Right renal cortex interstitium (tissue), 3 donors: ENCODE data around the gene MTF1. TPM values are rescaled to one million over a fixed set of nuclear protein-coding genes. Genes with fewer than 3 reads are reported as not detected.
"Not testable (repeated sequence)": the region's sequence is repeated elsewhere in the genome, so short reads cannot be mapped to it uniquely, and the experiment has no call there.

Source experiments
- DNase-seq, 3 donors: peaks; one replicate each; pipeline ENCODE4 v3.0.0-alpha.2; 2013; ENCODE audit warnings: low read depth in 3 of 3, low spot score in 2 of 3
- polyA plus RNA-seq, 3 donors: library from polyadenylated mRNA; unstranded; fragments of 120-200 nt; gene quantifications; one replicate each; pipeline ENCODE4 v1.2.1, GENCODE V29; 2013; ENCODE audit not compliant: insufficient read length in 3 of 3

Gene MTF1
- polyA plus RNA-seq: 1 to 10 TPM; 8.5 to 9.7 (median 8.8) TPM

- peak; percentile 96 to 98 (median 97) for DNase-seq
Observed at GRCh38 chr1:37859507-37860345, at the start of gene MTF1. Gene MTF1 (minus strand): TSS chr1:37859592. CDS start chr1:37857658, 1,934 bp downstream.

- not testable (repeated sequence) for DNase-seq
Observed at GRCh38 chr1:37908531-37908930, 49.1 kb upstream of the MTF1 start.

- DNase-seq: not testable (repeated sequence)
Observed at GRCh38 chr1:37907416-37908125, 48.2 kb upstream of the MTF1 start.

- not testable (repeated sequence) for DNase-seq
Observed at GRCh38 chr1:37906591-37906990, 47.2 kb upstream of the MTF1 start.

GRCh38 chr1:37905727-37906126 is 46.3 kb upstream of the MTF1 start:
- no peak for DNase-seq

- DNase-seq: not testable (repeated sequence)
Observed at GRCh38 chr1:37903921-37904320, 44.5 kb upstream of the MTF1 start.

- DNase-seq: no peak
Observed at GRCh38 chr1:37902983-37903382, 43.6 kb upstream of the MTF1 start.

GRCh38 chr1:37901893-37902225 is 42.5 kb upstream of the MTF1 start:
- DNase-seq: no peak

GRCh38 chr1:37901191-37901892 is 42.0 kb upstream of the MTF1 start:
- DNase-seq: no peak

- DNase-seq: not testable (repeated sequence)
Observed at GRCh38 chr1:37897563-37897962, 38.2 kb upstream of the MTF1 start.

GRCh38 chr1:37893673-37894072 is 34.3 kb upstream of the MTF1 start:
- DNase-seq: no peak

GRCh38 chr1:37892151-37893047 is 33.0 kb upstream of the MTF1 start:
- no peak for DNase-seq

GRCh38 chr1:37890378-37891014 is 31.1 kb upstream of the MTF1 start:
- peak in 2 of 3 donors; percentile 7 for DNase-seq

- no peak for DNase-seq
Observed at GRCh38 chr1:37888022-37888700, 28.8 kb upstream of the MTF1 start.

GRCh38 chr1:37884145-37884544 is 24.8 kb upstream of the MTF1 start:
- no peak for DNase-seq

GRCh38 chr1:37883671-37884070 is 24.3 kb upstream of the MTF1 start:
- DNase-seq: no peak

- no peak for DNase-seq
Observed at GRCh38 chr1:37879865-37880264, 20.5 kb upstream of the MTF1 start.

- no peak for DNase-seq
Observed at GRCh38 chr1:37878071-37878470, 18.7 kb upstream of the MTF1 start.

- no peak for DNase-seq
Observed at GRCh38 chr1:37875833-37876232, 16.4 kb upstream of the MTF1 start.
